HEK293T (cell line): ENCODE results near the gene NOXO1.

Experiments
- CTCF ChIA-PET: fragments of 350-600 bp; formaldehyde crosslinking; extraction: SDS; loops from one replicate; lab custom pipeline; 2021; ENCODE audit warnings: antibody characterized with exemption, inconsistent platforms; lab: Yijun Ruan, JAX
- POLR2A ChIA-PET: fragments of 350-600 bp; formaldehyde crosslinking; extraction: SDS; loops from one replicate; lab custom pipeline; 2020; ENCODE audit warnings: antibody characterized with exemption, inconsistent platforms; lab: Yijun Ruan, JAX
- DNase-seq: peaks from one replicate; pipeline ENCODE4 v3.0.0; 2012; ENCODE audit warnings: mixed read lengths; ENCODE audit errors: extremely low spot score
- ARNT ChIP-seq: fragments of 450-650 bp; IDR thresholded peaks from 2 replicates; pipeline ENCODE4 v1.6.1; 2017; ENCODE audit warnings: mild to moderate bottlenecking
- BHLHE40 ChIP-seq: fragments of 450-650 bp; IDR thresholded peaks from 2 replicates; pipeline ENCODE4 v1.6.1; 2016; ENCODE audit warnings: mild to moderate bottlenecking, moderate library complexity, borderline replicate concordance
- CTBP1 ChIP-seq: fragments of 450-650 bp; IDR thresholded peaks from 2 replicates; pipeline ENCODE4 v1.6.1; 2016; ENCODE audit warnings: borderline replicate concordance
- ELF4 ChIP-seq: fragments of 450-650 bp; IDR thresholded peaks from 2 replicates; pipeline ENCODE4 v1.6.1; 2017; ENCODE audit warnings: antibody characterized with exemption
- FOXA1 ChIP-seq: fragments of 450-650 bp; IDR thresholded peaks from 2 replicates; pipeline ENCODE4 v1.6.1; 2016; ENCODE audit warnings: mild to moderate bottlenecking
- FOXK2 ChIP-seq: fragments of 450-650 bp; IDR thresholded peaks from 2 replicates; pipeline ENCODE4 v1.6.1; 2016; ENCODE audit warnings: mild to moderate bottlenecking
- FOXM1 ChIP-seq: fragments of 450-650 bp; IDR thresholded peaks from 2 replicates; pipeline ENCODE4 v1.6.1; 2017; ENCODE audit warnings: mild to moderate bottlenecking, borderline replicate concordance
- HDGF ChIP-seq: fragments of 450-650 bp; IDR thresholded peaks from 2 replicates; pipeline ENCODE4 v1.6.1; 2017; ENCODE audit warnings: antibody characterized with exemption, borderline replicate concordance
- L3MBTL2 ChIP-seq: fragments of 450-650 bp; conservative IDR thresholded peaks from 2 replicates; pipeline ENCODE4 v1.6.1; 2016; ENCODE audit warnings: mild to moderate bottlenecking
- LEF1 ChIP-seq: fragments of 450-650 bp; IDR thresholded peaks from 2 replicates; pipeline ENCODE4 v1.6.1; 2017; ENCODE audit warnings: mild to moderate bottlenecking, borderline replicate concordance
- NFRKB ChIP-seq: fragments of 450-650 bp; IDR thresholded peaks from 2 replicates; pipeline ENCODE4 v1.6.1; 2016; ENCODE audit warnings: mild to moderate bottlenecking, moderate library complexity
- SP1 ChIP-seq: fragments of 450-650 bp; IDR thresholded peaks from 2 replicates; pipeline ENCODE4 v1.6.1; 2017
- SUZ12 ChIP-seq: fragments of 450-650 bp; IDR thresholded peaks from 2 replicates; pipeline ENCODE4 v1.6.1; 2016; ENCODE audit warnings: mild to moderate bottlenecking
- TARDBP ChIP-seq: fragments of 450-650 bp; IDR thresholded peaks from 2 replicates; pipeline ENCODE4 v1.6.1; 2016
- ZNF384 ChIP-seq: fragments of 450-650 bp; IDR thresholded peaks from 2 replicates; pipeline ENCODE4 v1.6.1; 2016
- TF ChIP-seq, protein P1 (sequence below): fragments of 450-650 bp; IDR thresholded peaks from 2 replicates; pipeline ENCODE4 v1.6.1; 2016

Gene NOXO1

DNA sequence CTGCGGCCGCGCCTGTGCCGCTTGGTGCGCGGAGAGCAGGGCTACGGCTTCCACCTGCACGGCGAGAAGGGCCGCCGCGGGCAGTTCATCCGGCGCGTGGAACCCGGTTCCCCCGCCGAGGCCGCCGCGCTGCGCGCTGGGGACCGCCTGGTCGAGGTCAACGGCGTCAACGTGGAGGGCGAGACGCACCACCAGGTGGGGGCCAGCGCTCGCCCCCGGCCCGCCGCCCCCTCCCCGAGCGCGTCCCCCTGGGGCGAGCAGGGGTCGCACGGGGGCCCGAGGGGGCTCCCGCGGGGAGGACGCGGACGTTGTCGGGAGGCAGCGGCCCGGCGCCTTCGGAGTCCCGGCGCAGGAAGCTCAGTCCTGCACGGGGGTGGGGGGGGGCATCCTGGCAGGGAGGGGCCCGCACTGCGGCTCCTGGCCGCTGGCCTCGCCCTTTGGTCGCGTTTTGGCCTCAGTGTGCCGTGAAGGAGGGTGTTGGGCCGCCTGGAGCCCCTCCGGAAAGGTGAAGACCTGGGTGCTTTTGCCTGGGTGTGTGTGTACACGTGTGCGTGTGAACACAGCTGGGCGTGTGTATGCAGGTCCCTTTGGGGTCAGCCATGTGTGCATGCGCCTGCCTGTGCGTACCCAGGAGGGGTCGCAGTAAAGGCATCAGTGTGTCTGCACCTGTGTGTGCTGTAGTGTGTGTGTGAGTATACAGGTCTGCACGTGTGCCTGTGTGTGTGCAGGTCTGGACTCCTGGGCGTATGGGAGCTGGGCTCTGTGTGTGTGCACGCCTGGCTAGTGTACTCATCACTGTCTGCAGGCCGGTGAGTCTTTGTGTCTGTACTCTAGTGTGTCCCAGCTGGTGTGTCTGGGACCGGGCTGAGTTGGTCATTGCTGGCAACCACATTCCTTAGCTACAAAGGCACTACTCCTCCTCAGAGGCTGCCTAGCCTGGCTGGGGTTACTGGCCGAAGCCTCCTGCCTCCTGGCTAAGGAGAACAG is 46.0 kb upstream of the NOXO1 start:
- ChIA-PET POLR2A (interaction anchor here (1.0 to 3.4 kb wide), 10 partner anchors 12 to 188 kb away, joined by 3 to 15 read pairs (median 6); partner anchors contain the start of genes MSRB1, NTHL1, RPS2 and TRAF7), CTCF (interaction anchor here (0.7 to 1.3 kb wide), 2 partner anchors 45 to 113 kb away, joined by 3 to 5 read pairs; no protein-coding TSS in a partner anchor)
- no peak for DNase-seq
- TF ChIP-seq BHLHE40 (no peak), ZNF384 (no peak), CTBP1 (no peak), SUZ12 (no peak), FOXA1 (no peak), ARNT (no peak), SP1 (no peak), FOXM1 (no peak), FOXK2 (no peak), ELF4 (no peak), NFRKB (no peak), LEF1 (no peak), L3MBTL2 (no peak), HDGF (no peak), TARDBP (no peak)
- TF ChIP-seq, protein P1, sequence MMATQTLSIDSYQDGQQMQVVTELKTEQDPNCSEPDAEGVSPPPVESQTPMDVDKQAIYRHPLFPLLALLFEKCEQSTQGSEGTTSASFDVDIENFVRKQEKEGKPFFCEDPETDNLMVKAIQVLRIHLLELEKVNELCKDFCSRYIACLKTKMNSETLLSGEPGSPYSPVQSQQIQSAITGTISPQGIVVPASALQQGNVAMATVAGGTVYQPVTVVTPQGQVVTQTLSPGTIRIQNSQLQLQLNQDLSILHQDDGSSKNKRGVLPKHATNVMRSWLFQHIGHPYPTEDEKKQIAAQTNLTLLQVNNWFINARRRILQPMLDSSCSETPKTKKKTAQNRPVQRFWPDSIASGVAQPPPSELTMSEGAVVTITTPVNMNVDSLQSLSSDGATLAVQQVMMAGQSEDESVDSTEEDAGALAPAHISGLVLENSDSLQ: no peak

DNA sequence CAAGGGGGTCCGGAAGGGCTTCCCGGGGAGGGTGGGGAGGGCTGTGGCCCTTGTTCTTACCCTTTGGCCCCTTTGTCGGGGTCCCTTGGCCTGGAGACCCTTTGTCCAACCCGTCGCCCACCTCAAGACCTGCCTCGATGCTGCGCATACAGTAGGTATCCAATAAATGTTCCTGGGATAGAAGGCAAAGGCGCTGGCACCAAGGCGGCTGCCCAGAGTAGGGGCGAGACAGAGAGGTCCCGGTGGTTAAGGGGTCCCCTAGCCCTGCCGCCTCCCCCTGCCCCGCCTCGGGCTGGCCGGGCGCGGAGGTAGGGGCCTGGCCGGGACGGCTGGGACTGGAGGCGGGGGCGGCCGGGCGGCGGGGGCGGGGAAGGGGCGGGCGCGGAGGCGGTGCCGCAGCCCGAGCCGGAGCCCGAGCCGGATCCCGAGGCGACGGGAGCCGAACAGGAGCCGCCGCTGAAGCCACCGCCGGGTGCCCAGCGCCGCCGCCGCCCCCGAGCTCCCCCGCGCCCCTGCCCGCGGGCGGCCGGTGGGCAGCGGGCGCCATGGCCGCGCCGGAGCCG is 45.3 kb upstream of the NOXO1 start, which contains the start of gene NHERF2:
TSS of gene NHERF2 (plus strand) at position 442 of the 563 bp plus-strand sequence. CDS start at position 546, 104 bp downstream.
- ChIA-PET CTCF (interaction anchor here (0.5 to 1.3 kb wide), 2 partner anchors 44 to 132 kb away, joined by 3 to 5 read pairs; no protein-coding TSS in a partner anchor), POLR2A (interaction anchor here (1.2 to 3.4 kb wide), 5 partner anchors 15 to 129 kb away, joined by 3 to 15 read pairs (median 7); partner anchors contain the start of genes RPS2 and TRAF7)
- DNase-seq: peak; percentile 77
- no peak for TF ChIP-seq HDGF
- no peak for TF ChIP-seq ARNT
- no peak for TF ChIP-seq FOXA1
- TF ChIP-seq NFRKB: no peak
- TF ChIP-seq FOXM1: no peak
- TF ChIP-seq LEF1: no peak
- no peak for TF ChIP-seq L3MBTL2
- no peak for TF ChIP-seq CTBP1
- no peak for TF ChIP-seq FOXK2
- TF ChIP-seq SUZ12: no peak
- no peak for TF ChIP-seq BHLHE40
- TF ChIP-seq ELF4: no peak
- TF ChIP-seq, protein P1: no peak
- no peak for TF ChIP-seq ZNF384
- TF ChIP-seq TARDBP: no peak

DNA sequence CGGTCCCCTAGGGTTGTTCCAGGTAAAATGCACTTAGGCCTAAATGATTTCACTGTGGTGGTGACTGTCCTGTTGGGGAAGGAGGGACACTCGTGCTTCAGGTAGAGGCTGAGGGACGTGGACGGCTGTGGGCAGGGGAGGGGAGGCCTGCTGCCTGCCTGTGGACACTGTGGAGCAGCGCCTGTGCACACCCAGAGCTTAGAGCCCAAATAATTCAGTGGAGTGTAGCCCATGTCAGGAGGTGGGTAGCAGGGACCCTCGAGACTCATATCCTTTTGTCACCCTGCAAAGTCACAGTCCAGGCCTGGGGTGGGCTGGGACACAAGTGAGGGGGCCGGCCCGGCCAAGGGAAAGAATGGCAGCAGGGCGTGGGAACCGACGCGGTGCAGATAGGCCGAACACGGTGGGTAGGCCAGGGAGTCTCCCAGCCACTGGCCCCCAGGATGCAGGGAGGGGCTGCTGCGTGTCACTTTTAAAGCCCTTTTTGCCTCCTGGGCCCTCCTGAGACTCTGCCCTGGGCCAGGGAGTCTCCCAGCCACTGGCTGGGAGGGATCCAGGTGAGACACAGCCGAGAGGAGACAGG is 44.7 kb upstream of the NOXO1 start:
- DNase-seq: no peak
- ChIA-PET POLR2A (interaction anchor here (1.6 to 3.4 kb wide), 4 partner anchors 16 to 129 kb away, joined by 5 to 15 read pairs (median 8); partner anchors contain the start of genes RPS2 and TRAF7), CTCF (interaction anchor here (0.5 to 1.3 kb wide), 2 partner anchors 44 to 133 kb away, joined by 3 to 5 read pairs; no protein-coding TSS in a partner anchor)
- TF ChIP-seq, protein P1: no peak
- no peak for TF ChIP-seq FOXM1
- TF ChIP-seq FOXK2: no peak
- no peak for TF ChIP-seq ELF4
- TF ChIP-seq L3MBTL2: no peak
- no peak for TF ChIP-seq CTBP1
- no peak for TF ChIP-seq FOXA1
- TF ChIP-seq ARNT: no peak
- no peak for TF ChIP-seq ZNF384
- no peak for TF ChIP-seq TARDBP
- no peak for TF ChIP-seq LEF1
- TF ChIP-seq NFRKB: no peak
- no peak for TF ChIP-seq HDGF
- no peak for TF ChIP-seq SUZ12
- TF ChIP-seq BHLHE40: no peak
- no peak for TF ChIP-seq SP1

DNA sequence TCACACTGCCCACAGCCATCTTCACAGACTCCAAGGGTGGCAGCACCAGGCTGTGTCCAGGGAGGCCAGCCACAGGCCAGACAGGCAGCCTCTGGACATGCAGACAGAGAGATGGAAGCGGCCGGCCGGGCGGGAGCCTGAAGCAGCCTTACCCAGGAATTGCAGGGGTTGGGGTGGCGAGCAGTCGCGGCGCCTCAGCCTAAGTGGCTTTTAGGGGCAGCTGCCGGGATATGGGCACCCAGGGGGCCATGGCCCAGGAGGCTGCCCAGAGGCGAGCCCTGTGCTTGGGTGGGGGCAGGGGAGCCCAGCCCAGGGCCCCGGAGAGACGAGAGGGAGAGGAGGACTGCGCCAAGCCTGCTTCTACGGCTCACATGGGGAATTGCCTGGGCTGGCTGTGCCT is 44.0 kb upstream of the NOXO1 start:
- TF ChIP-seq FOXK2 (no peak), LEF1 (no peak), FOXA1 (no peak), FOXM1 (no peak), BHLHE40 (no peak), ARNT (no peak), ELF4 (no peak)
- TF ChIP-seq, protein P1: no peak

More for the DNA sequence above, 44.0 kb upstream of the NOXO1 start:
- POLR2A ChIA-PET: interaction anchor here (3.4 kb wide), 1 partner anchor 61 kb away, joined by 15 read pairs; the partner anchor contains the start of gene RPS2
- CTCF ChIA-PET: no interaction called here
- no peak for DNase-seq
